Upper lobe of left lung (tissue), 4 donors: ENCODE results near the gene LSP1.

Experiments
- EP300 ChIP-seq, 4 donors: sonication (generic); formaldehyde crosslinking; IDR thresholded peaks; one replicate each; pipeline ENCODE4 v1.5.1; 2017; ENCODE audit warnings: antibody characterized with exemption in 4 of 4, control low read depth in 2 of 4
- POLR2A ChIP-seq, 4 donors: fragments of 450-650 bp; IDR thresholded peaks; one replicate each; pipeline ENCODE4 v1.5.1; 2016 to 2017; ENCODE audit warnings: antibody characterized with exemption in 4 of 4, mild to moderate bottlenecking in 2 of 4
- POLR2AphosphoS5 ChIP-seq, 2 donors: sonication (generic); formaldehyde crosslinking; IDR thresholded peaks; one replicate each; pipeline ENCODE4 v1.5.1; 2017; ENCODE audit warnings: antibody characterized with exemption in 2 of 2
- TF ChIP-seq, protein P1 (sequence below), 6 experiments: fragments of 450-650 bp in 4 of 6; fragments of 200-600 bp in 2 of 6; sonication (generic) in 2 of 6; IDR thresholded peaks; one replicate each; pipeline ENCODE4 v1.5.1; 2016 to 2019; ENCODE audit warnings: antibody characterized with exemption in 6 of 6

DNA sequence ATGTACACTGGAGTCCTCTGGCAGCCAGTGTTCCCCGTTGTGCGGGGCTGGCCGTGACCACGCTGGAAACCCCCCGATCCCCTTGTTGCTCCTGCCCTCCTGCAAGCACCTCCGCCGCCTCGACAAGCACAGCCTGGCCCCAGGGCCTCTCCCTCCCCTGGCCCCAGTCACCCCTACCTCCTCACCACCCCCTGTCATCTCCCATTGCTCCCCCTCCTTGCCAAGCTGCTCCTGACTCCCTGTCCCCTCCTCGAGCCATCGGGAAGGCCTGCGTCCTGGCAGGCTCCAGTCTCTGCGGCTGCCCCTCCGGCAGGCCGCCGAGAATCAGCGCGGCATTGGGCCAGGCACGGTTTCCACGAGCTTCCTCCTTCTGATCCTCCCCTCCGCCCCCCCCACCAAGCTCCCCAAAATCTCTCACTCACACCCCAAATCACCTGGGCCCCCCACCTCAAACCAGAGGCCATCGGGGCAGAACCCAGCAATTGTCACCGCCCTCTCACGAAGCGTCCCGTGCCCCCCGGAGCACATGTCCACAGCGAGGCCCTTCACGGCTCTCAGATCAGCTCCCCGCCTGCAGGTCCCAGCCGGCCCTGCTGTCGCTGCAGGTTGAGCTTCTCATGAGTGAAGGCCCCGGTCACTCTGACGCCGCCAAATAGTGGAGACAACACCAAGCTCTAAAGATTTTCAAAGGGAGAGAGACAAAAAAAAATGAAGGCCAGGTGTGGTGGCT, 5.7 kb upstream of the LSP1 start:
- TF ChIP-seq, protein P1, sequence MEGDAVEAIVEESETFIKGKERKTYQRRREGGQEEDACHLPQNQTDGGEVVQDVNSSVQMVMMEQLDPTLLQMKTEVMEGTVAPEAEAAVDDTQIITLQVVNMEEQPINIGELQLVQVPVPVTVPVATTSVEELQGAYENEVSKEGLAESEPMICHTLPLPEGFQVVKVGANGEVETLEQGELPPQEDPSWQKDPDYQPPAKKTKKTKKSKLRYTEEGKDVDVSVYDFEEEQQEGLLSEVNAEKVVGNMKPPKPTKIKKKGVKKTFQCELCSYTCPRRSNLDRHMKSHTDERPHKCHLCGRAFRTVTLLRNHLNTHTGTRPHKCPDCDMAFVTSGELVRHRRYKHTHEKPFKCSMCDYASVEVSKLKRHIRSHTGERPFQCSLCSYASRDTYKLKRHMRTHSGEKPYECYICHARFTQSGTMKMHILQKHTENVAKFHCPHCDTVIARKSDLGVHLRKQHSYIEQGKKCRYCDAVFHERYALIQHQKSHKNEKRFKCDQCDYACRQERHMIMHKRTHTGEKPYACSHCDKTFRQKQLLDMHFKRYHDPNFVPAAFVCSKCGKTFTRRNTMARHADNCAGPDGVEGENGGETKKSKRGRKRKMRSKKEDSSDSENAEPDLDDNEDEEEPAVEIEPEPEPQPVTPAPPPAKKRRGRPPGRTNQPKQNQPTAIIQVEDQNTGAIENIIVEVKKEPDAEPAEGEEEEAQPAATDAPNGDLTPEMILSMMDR (IDR thresholded peaks at IDR 0.05): no peak
- TF ChIP-seq POLR2AphosphoS5 (IDR thresholded peaks at IDR 0.05) (no peak), POLR2A (IDR thresholded peaks at IDR 0.05) (no peak), EP300 (IDR thresholded peaks at IDR 0.05) (no peak)
